Endothelial cell of umbilical vein (primary cell): Measurements from ENCODE around the gene CELSR1. TPM values are rescaled to one million over a fixed set of nuclear protein-coding genes. Genes with fewer than 3 reads are reported as not detected.
"Not testable (repeated sequence)": the region's sequence is repeated elsewhere in the genome, so short reads cannot be mapped to it uniquely, and the experiment has no call there.

Experiments
- BruUV-seq: library from RNA; stranded (reverse); fragments of 400-500 nt; replicated peaks from 2 replicates; lab custom pipeline; 2021; lab: Mats Ljungman, UMichigan
- CTCF ChIA-PET: fragments of 300-600, 350-600 bp; sonication (Branson Sonifier 250); formaldehyde crosslinking; loops from one replicate; lab custom pipeline; 2021; ENCODE audit warnings: antibody characterized with exemption, inconsistent platforms; lab: Charles Lee
- POLR2A ChIA-PET: fragments of 300-600, 350-600 bp; sonication (Branson Sonifier 250); formaldehyde crosslinking; loops from one replicate; lab custom pipeline; 2021; ENCODE audit warnings: antibody characterized with exemption, inconsistent platforms; lab: Charles Lee
- DNase-seq: peaks from one replicate; pipeline ENCODE4 v3.0.0-alpha.2; 2011; ENCODE audit warnings: low read depth, low spot score
- FAIRE-seq: peaks from 2 replicates; lab custom pipeline; 2011; peaks lifted over from hg19 to GRCh38; lab: Jason Lieb, UNC
- H2AFZ ChIP-seq: 2 replicates; pipeline ENCODE4 v1.6.0; 2012; ENCODE audit warnings: low read depth, low read length, control low read depth, inconsistent platforms
- H3K27ac ChIP-seq: 2 replicates; pipeline ENCODE4 v1.5.1; 2011; ENCODE audit warnings: low read depth, mild to moderate bottlenecking, control low read depth, low read length, moderate library complexity; ENCODE audit not compliant: insufficient read depth
- H3K27me3 ChIP-seq, 2 experiments: 2 replicates each; pipeline versions ENCODE4 v1.6.0 to v1.6.1; 2011; ENCODE audit warnings: low read length in 2 of 2, mixed read lengths in 1 of 2; ENCODE audit not compliant: control insufficient read depth in 2 of 2, insufficient read depth in 2 of 2
- H3K36me3 ChIP-seq, 2 experiments: 2 replicates in 1 of 2; 3 replicates in 1 of 2; pipeline ENCODE4 v1.5.1; 2011; ENCODE audit warnings: low read length in 2 of 2, mild to moderate bottlenecking in 1 of 2, moderate library complexity in 1 of 2; ENCODE audit not compliant: control insufficient read depth in 2 of 2, insufficient read depth in 2 of 2; ENCODE audit errors: extremely low read depth in 1 of 2
- H3K4me1 ChIP-seq: 3 replicates; pipeline ENCODE4 v1.5.1; 2011; ENCODE audit warnings: mild to moderate bottlenecking, low read length; ENCODE audit not compliant: control insufficient read depth, insufficient read depth; ENCODE audit errors: extremely low read depth
- H3K4me2 ChIP-seq: 2 replicates; pipeline ENCODE4 v1.6.1; 2011; ENCODE audit warnings: low read length, control low read depth, mixed read lengths; ENCODE audit not compliant: insufficient read depth
- H3K4me3 ChIP-seq, 3 experiments: fragments of 200-600 bp in 1 of 3; sonication (generic), shearing (Covaris generic) in 1 of 3; replicated peaks in 1 of 3; 2 replicates each; pipeline ENCODE4 v1.5.1; 2011 to 2016; ENCODE audit warnings: control low read depth in 3 of 3, low read length in 3 of 3, mild to moderate bottlenecking in 2 of 3, inconsistent platforms in 1 of 3, low read depth in 1 of 3, moderate library complexity in 1 of 3; ENCODE audit not compliant: insufficient read depth in 1 of 3
- H3K79me2 ChIP-seq: 2 replicates; pipeline ENCODE4 v1.6.0; 2012; ENCODE audit warnings: low read length, inconsistent platforms; ENCODE audit not compliant: control insufficient read depth, insufficient read depth
- H3K9ac ChIP-seq: replicated peaks from 2 replicates; pipeline ENCODE3; 2011; ENCODE audit warnings: low read length, control low read depth; ENCODE audit not compliant: insufficient read depth; ENCODE audit errors: extremely low read depth
- H3K9me1 ChIP-seq: replicated peaks from 3 replicates; pipeline ENCODE4 v1.6.0; 2011; ENCODE audit warnings: mild to moderate bottlenecking, low read length; ENCODE audit not compliant: control insufficient read depth, insufficient read depth; ENCODE audit errors: extremely low read depth
- H3K9me3 ChIP-seq: replicated peaks from 2 replicates; pipeline ENCODE4 v1.5.1; 2012; ENCODE audit warnings: low read length, inconsistent platforms; ENCODE audit not compliant: control insufficient read depth, insufficient read depth
- H4K20me1 ChIP-seq: replicated peaks from 2 replicates; pipeline ENCODE3; 2011; ENCODE audit warnings: mild to moderate bottlenecking, low read length; ENCODE audit not compliant: control insufficient read depth, insufficient read depth; ENCODE audit errors: extremely low read depth
- GATA2 ChIP-seq: IDR thresholded peaks from 2 replicates; pipeline ENCODE4 v1.7.0; 2011; ENCODE audit warnings: low read depth, mild to moderate bottlenecking, moderate library complexity, mixed read lengths, low read length; ENCODE audit not compliant: insufficient read length, insufficient read depth
- JUN ChIP-seq: IDR thresholded peaks from 2 replicates; pipeline ENCODE4 v1.6.1; 2011; ENCODE audit warnings: borderline replicate concordance, low read depth; ENCODE audit not compliant: insufficient read length, insufficient read depth
- MYC ChIP-seq: IDR thresholded peaks from one replicate; pipeline ENCODE4 v1.6.1; 2011; ENCODE audit warnings: mild to moderate bottlenecking, low read depth, low read length
- POLR2AphosphoS5 ChIP-seq: IDR thresholded peaks from 2 replicates; pipeline ENCODE4 v1.6.1; 2012; ENCODE audit warnings: low read depth, mild to moderate bottlenecking, control low read depth, low read length, moderate library complexity; ENCODE audit not compliant: insufficient read depth
- dilution Hi-C: fragments of 300-500 bp; cut with MboI; formaldehyde crosslinking; loops from one replicate; pipeline ENCODE4 v1.15.0; 2019; ENCODE audit warnings: low sequenced_read_pairs; ENCODE audit not compliant: extremely low pct_ligation_motif_present
- intact Hi-C: fragments of 100-400 bp; cut with micrococcal nuclease; formaldehyde crosslinking; loops from one replicate; pipeline ENCODE4 v1.10.0; 2022
- polyA plus RNA-seq, 4 experiments: library from polyadenylated mRNA; depleted of rRNA in 3 of 4; stranded (reverse) in 3 of 4; unstranded in 1 of 4; fragments of >200 nt; gene quantifications; 2 replicates each; pipeline versions ENCODE4 v1.2.1 to v1.2.3, GENCODE V29; 2011 to 2012; ENCODE audit warnings: missing spikeins in 1 of 4
- total RNA-seq: library from RNA; stranded (reverse); gene quantifications from 2 replicates; pipeline ENCODE4 v1.2.3, GENCODE V29; 2021

CELSR1 gene
- total and polyA plus RNA-seq, 2 donors (not counting 3 experiments of a cell fraction or from before 2014, with no cell fraction given): 3.7 to 5.4 TPM

DNA sequence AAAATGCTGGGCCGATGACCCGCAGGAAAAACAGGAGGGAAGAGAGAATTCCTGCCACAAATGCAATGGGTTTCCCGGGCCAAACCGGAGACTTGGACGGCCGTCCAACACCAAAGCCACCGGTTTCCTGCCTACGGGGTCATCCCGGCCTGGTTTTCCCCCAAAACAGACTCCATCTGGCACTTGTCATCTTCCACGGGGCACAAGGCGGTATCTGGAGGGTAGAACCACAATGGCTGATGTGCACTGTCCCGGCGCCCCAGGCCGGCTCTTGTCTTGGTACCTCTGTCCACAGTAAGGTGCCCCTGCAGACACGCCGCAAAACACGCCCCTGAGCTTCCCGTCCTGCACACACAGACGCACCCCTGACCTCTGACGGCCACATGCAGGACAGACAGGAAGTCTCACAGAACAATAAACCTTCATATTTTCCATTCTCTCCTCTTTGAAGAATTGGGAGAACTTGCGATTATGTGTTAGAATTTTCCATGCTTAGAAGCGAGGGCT is 20.1 kb downstream of the CELSR1 start:
- H3K4me3 ChIP-seq: no peak overlapping the region
- ChIA-PET CTCF (interaction anchor here (1.3 to 1.9 kb wide), 2 partner anchors 46 to 150 kb away, joined by 3 to 6 read pairs; no protein-coding TSS in a partner anchor), POLR2A (no interaction called here)
- H3K4me1 ChIP-seq: peaks cover 14% of the 10 kb centered on the region
- no TSS peak for BruUV-seq
- H3K36me3 ChIP-seq: no peaks in the 10 kb centered on the region
- H3K9ac ChIP-seq: no peak overlapping the region
- H3K4me2 ChIP-seq: peak overlapping the region; percentile 51
- H3K27ac ChIP-seq: peak overlapping the region; percentile 50
- no peaks in the 10 kb centered on the region for H3K27me3 ChIP-seq
- H4K20me1 ChIP-seq: no peaks in the 10 kb centered on the region
- H3K9me1 ChIP-seq: no peaks in the 10 kb centered on the region
- peak; percentile 55 for TF ChIP-seq JUN
- TF ChIP-seq MYC: no peak
- no peaks in the 10 kb centered on the region for H3K79me2 ChIP-seq
- H3K9me3 ChIP-seq: no peaks in the 10 kb centered on the region
- dilution Hi-C loops: no loop called here
- FAIRE-seq (peak; percentile 71), DNase-seq (peak; percentile 88)
- H2AFZ ChIP-seq: peak overlapping the region; percentile 78
- intact Hi-C loops: loop anchor here (2.0 kb wide), 1 partner anchor 15 kb away; no protein-coding TSS in a partner anchor

DNA sequence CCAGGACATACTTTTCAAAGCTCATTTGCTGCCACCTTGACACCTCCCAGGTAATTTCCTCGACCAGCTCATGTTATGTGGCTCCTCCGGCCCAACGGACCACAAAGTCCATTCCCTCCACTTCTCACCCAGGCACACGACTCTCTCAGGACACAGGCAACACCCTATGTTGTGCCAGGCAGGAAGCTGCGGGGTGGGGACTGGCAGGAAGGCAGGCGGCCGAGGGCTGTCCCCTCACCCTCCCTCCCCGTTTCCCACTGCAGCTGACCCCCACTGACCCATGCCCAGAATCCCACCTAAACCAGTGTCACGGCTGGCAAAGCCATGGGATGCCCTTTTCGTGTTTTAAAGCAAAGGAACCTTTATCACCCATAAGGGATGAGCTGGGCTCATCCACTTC is 20.8 kb downstream of the CELSR1 start:
- no peak overlapping the region for H3K9ac ChIP-seq
- no peaks in the 10 kb centered on the region for H3K27me3 ChIP-seq
- intact Hi-C loops: loop anchor here (2.0 kb wide), 1 partner anchor 16 kb away; no protein-coding TSS in a partner anchor
- BruUV-seq: no TSS peak
- no peak for TF ChIP-seq GATA2
- no peak for TF ChIP-seq POLR2AphosphoS5
- H3K79me2 ChIP-seq: no peaks in the 10 kb centered on the region
- H3K9me1 ChIP-seq: no peaks in the 10 kb centered on the region
- no peak for FAIRE-seq
- no peak overlapping the region for H3K4me3 ChIP-seq
- POLR2A ChIA-PET: no interaction called here
- peak overlapping the region; percentile 50 for H3K27ac ChIP-seq
- DNase-seq: no peak
- dilution Hi-C loops: no loop called here
- H4K20me1 ChIP-seq: no peaks in the 10 kb centered on the region
- CTCF ChIA-PET: interaction anchor here (1.3 to 1.9 kb wide), 2 partner anchors 47 to 149 kb away, joined by 3 to 6 read pairs; no protein-coding TSS in a partner anchor
- peaks cover 14% of the 10 kb centered on the region for H3K4me1 ChIP-seq
- no peak overlapping the region for H2AFZ ChIP-seq
- H3K4me2 ChIP-seq: no peak overlapping the region
- H3K36me3 ChIP-seq: no peaks in the 10 kb centered on the region
- no peaks in the 10 kb centered on the region for H3K9me3 ChIP-seq

DNA sequence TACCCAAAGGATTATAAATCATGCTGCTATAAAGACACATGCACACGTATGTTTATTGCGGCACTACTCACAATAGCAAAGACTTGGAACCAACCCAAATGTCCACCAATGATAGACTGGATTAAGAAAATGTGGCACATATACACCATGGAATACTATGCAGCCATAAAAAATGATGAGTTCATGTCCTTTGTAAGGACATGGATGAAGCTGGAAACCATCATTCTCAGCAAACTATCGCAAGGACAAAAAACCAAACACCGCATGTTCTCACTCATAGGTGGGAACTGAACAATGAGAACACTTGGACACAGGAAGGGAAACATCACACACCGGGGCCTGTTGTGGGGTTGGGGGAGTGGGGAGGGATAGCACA is 21.3 kb downstream of the CELSR1 start:
- CTCF ChIA-PET: interaction anchor here (1.3 to 1.9 kb wide), 2 partner anchors 47 to 148 kb away, joined by 3 to 6 read pairs; no protein-coding TSS in a partner anchor
- H4K20me1 ChIP-seq, H3K27ac ChIP-seq, H3K4me3 ChIP-seq, H3K27me3 ChIP-seq, H3K9ac ChIP-seq, H3K9me3 ChIP-seq, H3K4me2 ChIP-seq, H3K36me3 ChIP-seq, DNase-seq, dilution Hi-C loops, FAIRE-seq, POLR2A ChIA-PET, BruUV-seq, H2AFZ ChIP-seq, H3K9me1 ChIP-seq, H3K79me2 ChIP-seq: not testable (repeated sequence)
- peaks cover 14% of the 10 kb centered on the region for H3K4me1 ChIP-seq
- intact Hi-C loops: loop anchor here (2.0 kb wide), 1 partner anchor 17 kb away; no protein-coding TSS in a partner anchor
